Activated CD8-positive, alpha-beta T cell treated with anti-CD3 and anti-CD28 coated beads for 36 hours (primary cell): ENCODE results near the gene SLC1A7. TPM values are rescaled to one million over a fixed set of nuclear protein-coding genes. Genes with fewer than 3 reads are reported as not detected.

Source experiments
- ATAC-seq: fragments of 200-7000 bp; cut with Tn5 transposase; one replicate; pipeline ENCODE4 v1.10.0; 2021; ENCODE audit warnings: mild to moderate bottlenecking, moderate library complexity
- CTCF ChIA-PET: fragments of 350-600 bp; sonication (Branson Sonifier 250); formaldehyde crosslinking; loops from one replicate; lab custom pipeline; 2021; ENCODE audit warnings: antibody characterized with exemption; lab: Charles Lee
- POLR2A ChIA-PET: fragments of 350-600 bp; sonication (Branson Sonifier 250); formaldehyde crosslinking; loops from one replicate; lab custom pipeline; 2021; ENCODE audit warnings: antibody characterized with exemption; lab: Charles Lee
- DNase-seq: peaks from one replicate; pipeline ENCODE4 v3.0.0-alpha.2; 2020
- H3K27ac Mint-ChIP-seq: one replicate; pipeline ENCODE4 v1.8.0; 2021; ENCODE audit warnings: mild to moderate bottlenecking, mixed read lengths
- H3K27me3 Mint-ChIP-seq: one replicate; pipeline ENCODE4 v1.8.0; 2021; ENCODE audit warnings: mixed read lengths
- H3K36me3 Mint-ChIP-seq: one replicate; pipeline ENCODE4 v1.8.0; 2021; ENCODE audit warnings: low read depth, mixed read lengths
- H3K4me1 Mint-ChIP-seq: one replicate; pipeline ENCODE4 v1.8.0; 2021; ENCODE audit warnings: low read depth, mixed read lengths
- H3K4me3 Mint-ChIP-seq: one replicate; pipeline ENCODE4 v1.8.0; 2021; ENCODE audit warnings: mild to moderate bottlenecking, moderate library complexity, mixed read lengths
- H3K9me3 Mint-ChIP-seq: one replicate; pipeline ENCODE4 v1.8.0; 2021; ENCODE audit warnings: mixed read lengths
- CTCF ChIP-seq: fragments of 200-600 bp; IDR thresholded peaks from one replicate; pipeline ENCODE4 v1.8.0; 2022; ENCODE audit warnings: antibody characterized with exemption, mild to moderate bottlenecking
- intact Hi-C: fragments of 100-400 bp; cut with micrococcal nuclease; formaldehyde crosslinking; loops from one replicate; pipeline ENCODE4 v1.10.0; 2022
- total RNA-seq, 2 experiments: library from RNA; stranded (reverse); gene quantifications; one replicate each; pipeline ENCODE4 v1.2.3, GENCODE V29; 2021

Gene SLC1A7
- total RNA-seq, 2 experiments from 2014 or later = not detected

GRCh38 chr1:53092659-53093450, 49.6 kb downstream of the SLC1A7 start:
- ATAC-seq (no peak), DNase-seq (no peak)
- ChIA-PET CTCF (no interaction called here), POLR2A (no interaction called here)
- H3K27me3 Mint-ChIP-seq = no peaks in the 10 kb centered on the region
- no peaks in the 10 kb centered on the region for H3K4me1 Mint-ChIP-seq
- no peak overlapping the region for H3K4me3 Mint-ChIP-seq
- no peak overlapping the region for H3K27ac Mint-ChIP-seq
- intact Hi-C loops = no loop called here
- no peak for TF ChIP-seq CTCF
- H3K36me3 Mint-ChIP-seq = no peaks in the 10 kb centered on the region
- no peaks in the 10 kb centered on the region for H3K9me3 Mint-ChIP-seq

GRCh38 chr1:53091841-53092645, 50.4 kb downstream of the SLC1A7 start:
- ChIA-PET POLR2A (no interaction called here), CTCF (no interaction called here)
- no peaks in the 10 kb centered on the region for H3K27me3 Mint-ChIP-seq
- H3K4me1 Mint-ChIP-seq = no peaks in the 10 kb centered on the region
- ATAC-seq = no peak
- DNase-seq = no peak
- H3K36me3 Mint-ChIP-seq = no peaks in the 10 kb centered on the region
- H3K27ac Mint-ChIP-seq = no peak overlapping the region
- intact Hi-C loops = no loop called here
- no peaks in the 10 kb centered on the region for H3K9me3 Mint-ChIP-seq
- TF ChIP-seq CTCF = no peak
- no peak overlapping the region for H3K4me3 Mint-ChIP-seq

- ATAC-seq (no peak), DNase-seq (no peak)
- Mint-ChIP-seq H3K27ac (no peak overlapping the region), H3K9me3 (no peaks in the 10 kb centered on the region), H3K36me3 (no peaks in the 10 kb centered on the region), H3K27me3 (no peaks in the 10 kb centered on the region), H3K4me3 (no peak overlapping the region), H3K4me1 (no peaks in the 10 kb centered on the region)
- ChIA-PET CTCF (no interaction called here), POLR2A (no interaction called here)
- intact Hi-C loops = no loop called here
- no peak for TF ChIP-seq CTCF
These were observed 52.0 kb downstream of the SLC1A7 start for GRCh38 chr1:53090227-53091147.

GRCh38 chr1:53089478-53090226, 52.8 kb downstream of the SLC1A7 start:
- no peaks in the 10 kb centered on the region for H3K9me3 Mint-ChIP-seq
- no peak overlapping the region for H3K27ac Mint-ChIP-seq
- H3K27me3 Mint-ChIP-seq = no peaks in the 10 kb centered on the region
- ATAC-seq (no peak), DNase-seq (no peak)
- no peak overlapping the region for H3K4me3 Mint-ChIP-seq
- TF ChIP-seq CTCF = no peak
- H3K4me1 Mint-ChIP-seq = no peaks in the 10 kb centered on the region
- no peaks in the 10 kb centered on the region for H3K36me3 Mint-ChIP-seq
- POLR2A ChIA-PET = no interaction called here
- CTCF ChIA-PET = interaction anchor here (0.7 kb wide), 1 partner anchor 17 kb away, joined by 3 read pairs; no protein-coding TSS in a partner anchor
- intact Hi-C loops = no loop called here
